A549 (cell line): Measurements from ENCODE around the gene CACNA1C. TPM values are rescaled to one million over a fixed set of nuclear protein-coding genes. Genes with fewer than 3 reads are reported as not detected.

Experiments used
- ATAC-seq, 2 experiments: fragments of 200-7000 bp in 1 of 2; fragments of >200 bp in 1 of 2; cut with Nextera tagmentation in 1 of 2; cut with Tn5 transposase in 1 of 2; 3 replicates each; pipeline versions ENCODE4 v1.8.0 to v1.9.1; 2018 to 2020; ENCODE audit warnings: mild to moderate bottlenecking in 1 of 2, moderate library complexity in 1 of 2
- CTCF ChIA-PET: fragments of 300-600 bp; sonication (Branson Sonifier 250); formaldehyde crosslinking; extraction: SDS; loops from one replicate; lab custom pipeline; 2021; ENCODE audit warnings: antibody characterized with exemption, inconsistent platforms; lab: Yijun Ruan, JAX
- POLR2A ChIA-PET: fragments of 350-600 bp; formaldehyde crosslinking; extraction: SDS; loops from one replicate; lab custom pipeline; 2021; ENCODE audit warnings: antibody characterized with exemption, inconsistent platforms; lab: Yijun Ruan, JAX
- DNase-seq, 2 experiments: peaks; one replicate each; pipeline versions ENCODE4 v3.0.0 to v3.0.0-alpha.2; 2011 to 2016; ENCODE audit warnings: low read depth in 1 of 2, low spot score in 1 of 2
- FAIRE-seq: peaks from 2 replicates; lab custom pipeline; 2011; peaks lifted over from hg19 to GRCh38; lab: Jason Lieb, UNC
- H3K27ac ChIP-seq, 2 experiments: fragments of >200 bp; sonication (Bioruptor Twin); formaldehyde crosslinking; 3 replicates each; pipeline ENCODE4 v1.5.1; 2016 to 2017
- H3K4me1 ChIP-seq: fragments of >200 bp; sonication (Bioruptor Twin); formaldehyde crosslinking; 3 replicates; pipeline ENCODE4 v1.6.1; 2016
- H3K4me2 ChIP-seq: fragments of >200 bp; sonication (Bioruptor Twin); formaldehyde crosslinking; 3 replicates; pipeline ENCODE4 v1.6.1; 2016
- H3K4me3 ChIP-seq: fragments of >200 bp; sonication (Bioruptor Twin); formaldehyde crosslinking; 3 replicates; pipeline ENCODE4 v1.5.1; 2016
- H3K9me3 ChIP-seq: fragments of >200 bp; sonication (Bioruptor Twin); formaldehyde crosslinking; 3 replicates; pipeline ENCODE4 v1.6.1; 2016
- CBX2 ChIP-seq: fragments of 200-600 bp; sonication (generic); IDR thresholded peaks from 2 replicates; pipeline ENCODE4 v1.6.1; 2016; ENCODE audit warnings: low read depth, mild to moderate bottlenecking, borderline replicate concordance
- CEBPB ChIP-seq, 2 experiments: fragments of >200 bp in 1 of 2; sonication (Bioruptor Twin) in 1 of 2; formaldehyde crosslinking in 1 of 2; IDR thresholded peaks; 2 replicates each; pipeline ENCODE4 v1.6.1; 2012 to 2016
- CHD4 ChIP-seq: fragments of 200-600 bp; sonication (generic); IDR thresholded peaks from 2 replicates; pipeline ENCODE4 v1.6.1; 2016; ENCODE audit warnings: antibody characterized with exemption, mild to moderate bottlenecking, borderline replicate concordance
- CTCF ChIP-seq: fragments of >200 bp; sonication (Bioruptor Twin); formaldehyde crosslinking; IDR thresholded peaks from 3 replicates; pipeline ENCODE4 v1.5.1; 2016
- EHF ChIP-seq: fragments of 250-450 bp; sonication (Bioruptor Pico); IDR thresholded peaks from 2 replicates; pipeline ENCODE4 v1.5.0; 2020; ENCODE audit warnings: mild to moderate bottlenecking
- ELK1 ChIP-seq: fragments of 150-350 bp; IDR thresholded peaks from 2 replicates; pipeline ENCODE4 v1.6.1; 2014; ENCODE audit warnings: low read depth, mild to moderate bottlenecking, low read length
- EP300 ChIP-seq, 2 experiments: fragments of >200 bp; sonication (Bioruptor Twin); formaldehyde crosslinking; IDR thresholded peaks; 2 replicates in 1 of 2; 3 replicates in 1 of 2; pipeline ENCODE4 v1.6.1; 2016 to 2017
- FOSL2 ChIP-seq, 2 experiments: fragments of 450-650 bp in 1 of 2; fragments of >200 bp in 1 of 2; sonication (Bioruptor Twin) in 1 of 2; formaldehyde crosslinking; IDR thresholded peaks; 2 replicates each; pipeline versions ENCODE4 v1.5.0 to v1.6.1; 2016 to 2020; ENCODE audit warnings: mild to moderate bottlenecking in 1 of 2, moderate library complexity in 1 of 2
- JUN ChIP-seq, 2 experiments: fragments of >200 bp; sonication (Bioruptor Twin); formaldehyde crosslinking; IDR thresholded peaks; 2 replicates in 1 of 2; 3 replicates in 1 of 2; pipeline ENCODE4 v1.6.1; 2016 to 2017
- MAFK ChIP-seq: fragments of 450-650 bp; IDR thresholded peaks from 2 replicates; pipeline ENCODE4 v1.6.1; 2014; ENCODE audit not compliant: partially characterized antibody
- NPAS2 ChIP-seq: fragments of 250-450 bp; sonication (Bioruptor Pico); IDR thresholded peaks from 2 replicates; pipeline ENCODE4 v1.8.0; 2022; ENCODE audit warnings: mild to moderate bottlenecking, moderate library complexity, borderline replicate concordance
- NR3C1 ChIP-seq: fragments of >200 bp; sonication (Bioruptor Twin); formaldehyde crosslinking; IDR thresholded peaks from 3 replicates; pipeline ENCODE4 v1.6.1; 2017
- POLR2AphosphoS2 ChIP-seq: conservative IDR thresholded peaks from 2 replicates; pipeline ENCODE4 v1.6.1; 2012; ENCODE audit warnings: low read length, improper control_type of control experiment, inconsistent platforms
- RAD21 ChIP-seq, 2 experiments: fragments of >200 bp in 1 of 2; sonication (Bioruptor Twin) in 1 of 2; formaldehyde crosslinking in 1 of 2; IDR thresholded peaks in 1 of 2; conservative IDR thresholded peaks in 1 of 2; 2 replicates in 1 of 2; 3 replicates in 1 of 2; pipeline ENCODE4 v1.6.1; 2012 to 2018; ENCODE audit warnings: inconsistent platforms in 1 of 2
- REST ChIP-seq: fragments of 200-600 bp; sonication (generic); IDR thresholded peaks from 2 replicates; pipeline ENCODE4 v1.6.1; 2016; ENCODE audit warnings: antibody characterized with exemption, mild to moderate bottlenecking, moderate library complexity
- RNF2 ChIP-seq: fragments of 200-600 bp; sonication (generic); IDR thresholded peaks from 2 replicates; pipeline ENCODE4 v1.6.1; 2016; ENCODE audit warnings: low read depth, mild to moderate bottlenecking, antibody characterized with exemption, moderate library complexity, borderline replicate concordance
- TP53 ChIP-seq: fragments of 250-450 bp; sonication (Bioruptor Pico); IDR thresholded peaks from 2 replicates; pipeline ENCODE4 v1.5.0; 2021; ENCODE audit warnings: mild to moderate bottlenecking, moderate library complexity
- ZFP36 ChIP-seq: fragments of 450-650 bp; IDR thresholded peaks from 2 replicates; pipeline ENCODE4 v1.6.1; 2014; ENCODE audit warnings: borderline replicate concordance; ENCODE audit not compliant: partially characterized antibody
- WGBS: methylation state at CpG from one replicate; pipeline ENCODE4 v1.1.6; 2017; ENCODE audit errors: missing lambda C conversion rate; 5-methylcytosine and 5-hydroxymethylcytosine counted together
- polyA plus RNA-seq, 4 experiments: library from polyadenylated mRNA; depleted of rRNA in 3 of 4; stranded (reverse); fragments of >200 nt; fragmentation: RNase III in 1 of 4; extraction: RNeasy Plus Mini Kit Qiagen cat#74134 plus additional on column Dnase treatment in 1 of 4; gene quantifications; 2 replicates in 3 of 4; 3 replicates in 1 of 4; pipeline ENCODE4 v1.2.3, GENCODE V29; 2011 to 2017
- TF ChIP-seq, protein P1 (sequence below): fragments of 250-450 bp; sonication (Bioruptor Pico); IDR thresholded peaks from 2 replicates; pipeline ENCODE4 v1.5.0; 2021; ENCODE audit warnings: mild to moderate bottlenecking, moderate library complexity, borderline replicate concordance
- TF ChIP-seq, protein P2 (sequence below): IDR thresholded peaks from 2 replicates; pipeline ENCODE4 v1.6.1; 2012; ENCODE audit warnings: low read depth, borderline replicate concordance

CACNA1C gene
- polyA plus RNA-seq, 2 of the 4 experiments (the other 2 are of a cell fraction): not detected

DNA sequence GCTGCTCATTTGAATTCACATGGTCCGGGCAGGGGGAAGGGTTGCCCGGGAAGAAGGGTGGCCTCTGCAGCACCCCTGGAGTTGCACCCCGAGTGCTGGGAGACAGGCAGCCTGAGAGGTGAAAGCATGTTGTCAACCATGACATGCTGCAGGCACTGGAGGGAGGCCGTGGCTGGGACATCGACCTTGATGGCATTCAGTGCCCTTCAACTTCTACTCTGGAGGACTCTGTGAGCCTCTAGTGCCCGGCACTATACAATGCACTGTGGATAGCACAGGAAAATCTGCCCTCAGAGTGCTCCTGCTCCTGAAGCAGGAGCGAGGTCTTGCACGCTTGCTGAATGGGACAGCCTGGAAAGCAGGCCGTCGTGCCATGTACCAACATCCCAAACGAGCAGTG, 382.7 kb downstream of the CACNA1C start:
- no peak overlapping the region for H3K4me2 ChIP-seq
- no peaks in the 10 kb centered on the region for H3K9me3 ChIP-seq
- no peak overlapping the region for H3K27ac ChIP-seq
- ChIA-PET CTCF (no interaction called here), POLR2A (no interaction called here)
- ATAC-seq: no peak
- H3K4me1 ChIP-seq: no peaks in the 10 kb centered on the region
- TF ChIP-seq NR3C1 (no peak), RAD21 (conservative IDR thresholded peaks at IDR 0.05 in 1 of 2, IDR thresholded peaks at IDR 0.05 in 1 of 2) (no peak), CHD4 (no peak), MAFK (no peak), REST (no peak), EHF (CRISPR knock-in tag) (no peak), TP53 (CRISPR knock-in tag) (no peak), CBX2 (no peak), RNF2 (no peak), CEBPB (IDR thresholded peaks at IDR 0.05) (no peak), FOSL2 (IDR thresholded peaks at IDR 0.05) (no peak), FOSL2 (CRISPR knock-in tag; IDR thresholded peaks at IDR 0.05) (no peak), JUN (IDR thresholded peaks at IDR 0.05) (no peak), CTCF (no peak), EP300 (IDR thresholded peaks at IDR 0.05) (no peak), ZFP36 (no peak), POLR2AphosphoS2 (no peak), ELK1 (no peak), NPAS2 (CRISPR knock-in tag) (no peak)
- TF ChIP-seq, protein P1, sequence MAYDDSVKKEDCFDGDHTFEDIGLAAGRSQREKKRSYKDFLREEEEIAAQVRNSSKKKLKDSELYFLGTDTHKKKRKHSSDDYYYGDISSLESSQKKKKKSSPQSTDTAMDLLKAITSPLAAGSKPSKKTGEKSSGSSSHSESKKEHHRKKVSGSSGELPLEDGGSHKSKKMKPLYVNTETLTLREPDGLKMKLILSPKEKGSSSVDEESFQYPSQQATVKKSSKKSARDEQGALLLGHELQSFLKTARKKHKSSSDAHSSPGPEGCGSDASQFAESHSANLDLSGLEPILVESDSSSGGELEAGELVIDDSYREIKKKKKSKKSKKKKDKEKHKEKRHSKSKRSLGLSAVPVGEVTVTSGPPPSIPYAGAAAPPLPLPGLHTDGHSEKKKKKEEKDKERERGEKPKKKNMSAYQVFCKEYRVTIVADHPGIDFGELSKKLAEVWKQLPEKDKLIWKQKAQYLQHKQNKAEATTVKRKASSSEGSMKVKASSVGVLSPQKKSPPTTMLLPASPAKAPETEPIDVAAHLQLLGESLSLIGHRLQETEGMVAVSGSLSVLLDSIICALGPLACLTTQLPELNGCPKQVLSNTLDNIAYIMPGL: no peak
- TF ChIP-seq, protein P2, sequence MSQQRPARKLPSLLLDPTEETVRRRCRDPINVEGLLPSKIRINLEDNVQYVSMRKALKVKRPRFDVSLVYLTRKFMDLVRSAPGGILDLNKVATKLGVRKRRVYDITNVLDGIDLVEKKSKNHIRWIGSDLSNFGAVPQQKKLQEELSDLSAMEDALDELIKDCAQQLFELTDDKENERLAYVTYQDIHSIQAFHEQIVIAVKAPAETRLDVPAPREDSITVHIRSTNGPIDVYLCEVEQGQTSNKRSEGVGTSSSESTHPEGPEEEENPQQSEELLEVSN: no peak
- DNase-seq: no peak
- 16% methylated on average over 9 of the region's 11 CpGs for WGBS
- FAIRE-seq: no peak
- no peak overlapping the region for H3K4me3 ChIP-seq
